Measurements from ENCODE around the gene PARD6B.
"Not testable (repeated sequence)": the region's sequence is repeated elsewhere in the genome, so short reads cannot be mapped to it uniquely, and the experiment has no call there.

Gene PARD6B

GRCh38 chr20:50704514-50704913 is 26.9 kb upstream of the PARD6B start:
- DNase-seq = no peak

GRCh38 chr20:50704971-50705370 is 26.4 kb upstream of the PARD6B start:
- DNase-seq = no peak

- no peak for DNase-seq
These were observed 22.3 kb upstream of the PARD6B start for GRCh38 chr20:50708845-50709635.

DNA sequence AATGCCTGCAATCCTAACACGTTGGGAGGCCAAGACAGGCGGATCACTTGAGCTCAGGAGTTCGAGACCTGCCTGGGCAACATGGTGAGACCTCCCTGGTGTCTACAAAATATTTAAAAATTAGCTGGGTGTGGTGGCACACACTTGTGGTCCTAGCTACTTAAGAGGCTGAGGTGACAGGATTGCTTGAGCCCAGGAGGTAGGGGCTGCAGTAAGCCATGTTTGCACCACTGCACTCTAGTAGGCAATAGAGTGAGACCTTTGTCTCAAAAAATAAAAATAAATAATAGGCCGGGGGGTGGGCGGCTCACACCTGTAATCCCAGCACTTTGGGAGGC is 21.8 kb upstream of the PARD6B start:
- DNase-seq = no peak

DNA sequence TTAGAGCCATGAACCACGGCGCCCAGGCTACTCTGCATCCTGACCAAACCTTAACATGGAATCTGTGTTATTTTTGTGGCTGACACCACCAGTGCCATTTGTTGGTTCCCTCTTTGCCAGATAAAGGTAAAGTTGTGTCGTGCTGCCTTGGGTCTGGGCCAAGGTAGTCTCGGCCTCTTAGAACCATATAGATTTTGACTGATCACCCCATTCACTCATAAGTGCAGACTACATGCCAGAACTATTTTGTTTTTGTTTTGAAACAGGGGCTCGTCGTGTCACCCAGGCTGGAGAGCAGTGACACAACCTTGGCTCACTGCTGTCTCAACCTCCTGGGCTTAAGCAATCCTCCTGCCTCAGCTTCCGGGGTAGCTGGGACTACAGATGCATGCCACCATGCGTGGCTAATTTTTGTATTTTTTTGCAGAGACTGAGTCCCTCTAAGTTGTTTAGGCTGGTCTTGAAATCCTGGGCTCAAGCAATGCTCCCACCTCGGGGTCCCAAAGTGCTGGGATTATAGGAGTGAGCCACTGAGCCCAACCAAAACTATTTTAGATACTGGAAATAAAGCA is 20.8 kb upstream of the PARD6B start:
- DNase-seq = no peak

- DNase-seq = no peak
These were observed 20.1 kb upstream of the PARD6B start for GRCh38 chr20:50711113-50711825.

- no peak for DNase-seq
These were observed 18.4 kb upstream of the PARD6B start for GRCh38 chr20:50712771-50713656.

DNA sequence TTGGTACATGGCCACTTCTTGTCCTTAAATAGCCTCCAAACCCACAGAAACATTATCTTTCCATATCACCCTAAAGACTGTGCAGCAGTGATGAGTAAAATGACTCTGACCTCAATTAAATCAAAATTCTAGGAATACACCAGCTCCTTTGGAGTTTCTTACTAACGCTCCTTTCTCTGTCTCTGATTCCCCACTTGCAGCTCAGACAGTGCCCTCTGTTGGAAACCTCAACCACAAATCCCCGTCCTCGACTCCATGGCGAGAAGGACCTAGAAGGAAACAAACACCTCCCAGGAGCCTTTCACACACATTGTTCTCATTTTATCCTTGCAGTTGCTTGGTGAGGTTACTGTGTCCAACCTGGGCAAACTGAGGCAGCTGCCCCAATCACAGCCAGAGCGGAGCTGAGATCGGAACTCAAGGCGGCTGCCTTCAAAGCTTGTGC is 17.7 kb upstream of the PARD6B start:
- DNase-seq = no peak

DNA sequence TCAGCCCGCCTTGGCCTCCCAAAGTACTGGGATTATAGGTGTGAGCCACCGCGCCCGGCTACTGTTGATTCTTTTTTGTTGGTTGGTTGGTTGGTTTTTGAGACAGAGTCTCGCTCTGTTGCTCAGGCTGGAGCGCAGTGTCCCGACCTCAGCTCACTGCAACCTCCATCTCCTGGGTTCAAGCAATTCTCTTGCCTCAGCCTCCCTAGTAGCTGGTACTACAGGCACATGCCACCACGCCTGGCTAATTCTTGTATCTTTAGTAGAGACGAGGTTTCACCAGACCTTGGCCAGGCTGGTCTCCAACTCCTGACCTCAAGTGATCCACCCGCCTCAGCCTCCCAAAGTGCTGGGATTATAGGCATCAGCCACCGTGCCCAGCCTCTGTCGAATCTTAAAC is 17.0 kb upstream of the PARD6B start:
- DNase-seq = not testable (repeated sequence)

DNA sequence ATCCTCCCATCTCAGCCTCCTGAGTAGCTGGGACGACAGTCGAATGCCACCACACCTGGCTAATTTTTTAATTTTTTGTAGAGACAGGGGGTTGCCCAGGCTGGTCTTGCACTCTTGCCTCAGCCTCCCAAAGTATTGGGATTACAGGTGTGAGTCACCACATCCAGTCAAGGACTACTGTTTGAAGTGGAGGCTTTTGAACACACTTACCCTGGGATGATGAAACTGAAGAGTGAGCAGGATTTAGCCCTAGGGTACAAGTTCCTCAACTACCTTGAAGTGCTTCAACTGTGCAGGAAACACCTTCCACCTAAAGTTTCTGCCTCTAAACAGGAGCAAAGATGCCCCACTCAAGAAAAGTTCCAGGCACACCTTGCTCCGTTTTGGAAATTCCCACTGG is 15.7 kb upstream of the PARD6B start:
- no peak for DNase-seq

DNA sequence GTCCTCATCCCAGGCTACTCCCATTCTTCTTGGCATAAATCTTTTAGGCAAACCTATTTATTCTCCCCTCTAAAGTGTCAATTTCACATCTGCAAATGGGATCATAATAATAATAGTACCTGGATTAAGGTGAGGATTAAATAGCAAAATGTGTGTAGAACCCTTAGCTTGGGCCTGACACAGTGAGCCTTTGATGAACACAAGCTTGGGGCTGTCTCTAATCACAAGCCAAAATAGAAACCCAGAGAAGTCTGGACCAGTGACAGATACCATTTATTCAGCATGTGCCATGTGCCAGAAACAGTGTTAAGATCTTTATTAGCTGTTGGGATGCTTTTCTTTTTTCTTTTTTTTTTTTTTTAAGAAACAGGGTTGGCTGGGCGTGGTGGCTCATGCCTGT is 14.9 kb upstream of the PARD6B start:
- DNase-seq = no peak

GRCh38 chr20:50717312-50717711 is 14.1 kb upstream of the PARD6B start:
- no peak for DNase-seq

GRCh38 chr20:50717974-50718761 is 13.2 kb upstream of the PARD6B start:
- no peak for DNase-seq

GRCh38 chr20:50719328-50719727 is 12.1 kb upstream of the PARD6B start:
- no peak for DNase-seq

DNA sequence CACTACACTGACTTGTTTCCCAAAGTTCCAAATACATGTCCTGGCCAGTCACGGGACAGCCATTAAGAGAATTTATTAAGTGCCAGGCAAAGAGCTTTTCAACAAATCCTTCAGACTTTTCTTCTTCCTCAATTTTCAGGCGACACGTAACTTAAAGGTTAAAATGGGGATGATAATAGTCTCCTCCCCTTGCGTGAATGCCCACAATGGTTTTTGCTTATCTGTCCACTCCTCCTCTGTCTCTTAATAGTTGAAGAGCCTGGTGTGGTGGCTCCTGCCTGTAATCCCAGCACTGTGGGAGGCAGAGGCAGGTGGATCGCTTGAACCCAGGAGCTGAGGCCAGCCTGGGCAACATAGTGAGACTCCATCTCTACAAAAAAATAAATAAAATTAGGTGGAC is 11.4 kb upstream of the PARD6B start:
- DNase-seq = no peak

DNA sequence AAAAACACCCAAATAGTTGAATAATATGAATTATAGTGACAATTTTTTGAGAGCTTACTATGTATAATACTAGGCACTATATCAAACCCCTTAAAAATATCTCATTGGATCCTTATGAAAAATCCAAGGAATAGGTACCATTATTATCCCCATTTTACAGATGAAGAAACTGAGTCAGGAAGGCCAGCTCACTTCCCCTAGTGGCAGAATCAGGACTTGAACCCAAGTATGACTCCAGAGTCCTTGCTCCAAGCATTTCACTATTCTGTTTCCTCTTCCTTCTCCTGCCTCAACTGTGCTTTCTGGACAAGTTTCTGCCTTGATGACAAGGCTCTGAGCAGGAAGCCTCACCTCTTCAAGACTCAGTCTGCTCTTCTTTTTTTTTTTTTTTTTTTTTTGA is 10.8 kb upstream of the PARD6B start:
- DNase-seq = no peak

DNA sequence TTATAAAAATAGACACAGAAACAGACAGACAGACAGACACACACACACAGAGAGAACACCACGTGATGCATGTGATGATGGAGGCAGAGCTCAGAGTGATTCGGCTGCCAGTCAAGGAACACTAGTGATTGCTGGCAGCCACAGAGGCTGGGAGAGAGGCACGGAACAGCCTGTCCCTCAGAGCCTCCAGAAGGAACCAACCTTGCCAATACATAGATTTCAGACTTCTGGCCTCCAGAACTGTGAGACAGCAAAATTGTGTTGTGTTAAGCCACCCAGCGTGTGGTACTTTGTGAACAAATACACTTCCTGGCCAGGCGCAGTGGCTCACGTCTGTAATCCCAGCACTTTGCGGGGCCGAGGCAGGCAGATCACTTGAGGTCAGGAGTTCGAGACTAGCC is 9.5 kb upstream of the PARD6B start:
- DNase-seq = no peak

GRCh38 chr20:50722424-50723155 is 8.8 kb upstream of the PARD6B start:
- DNase-seq = no peak

DNA sequence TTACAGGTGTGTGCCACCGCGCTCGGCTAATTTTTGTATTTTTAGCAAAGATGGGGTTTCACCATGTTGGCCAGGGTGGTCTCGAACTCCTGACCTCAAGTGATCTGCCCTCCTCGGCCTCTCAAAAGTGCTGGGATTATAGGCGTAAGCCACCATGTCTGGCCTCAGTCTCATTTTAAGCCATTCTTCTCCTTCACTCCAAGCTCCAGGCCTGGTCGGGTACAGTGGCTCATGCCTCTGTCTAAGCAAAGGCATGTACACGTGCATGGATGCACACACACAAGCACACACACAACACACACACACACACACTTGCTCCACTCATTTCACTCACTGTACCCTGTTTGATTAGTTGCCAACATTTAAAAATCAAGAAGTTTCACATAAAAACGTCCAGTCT is 7.7 kb upstream of the PARD6B start:
- DNase-seq = no peak

- DNase-seq = no peak
These were observed 7.2 kb upstream of the PARD6B start for GRCh38 chr20:50724112-50724725.

Data from NCI-H510A (cell line).